HUDEP-2 (cell line): ENCODE data around the gene KAZALD1.
A peak's percentile ranks its signal among the peaks of the same experiment; 100 is the strongest.

ENCODE experiments used
- DNase-seq, 76 experiments: peaks; one replicate each; lab custom pipeline; 2025; ENCODE audit not compliant: unreplicated experiment in 76 of 76; lab: John Stamatoyannopoulos, UW

The KAZALD1 gene

GRCh38 chr10:101091546-101092290 is 29.9 kb downstream of the KAZALD1 start:
- no peak for DNase-seq

GRCh38 chr10:101092881-101093354 is 31.1 kb downstream of the KAZALD1 start:
- DNase-seq, result no peak

GRCh38 chr10:101094121-101094879 is 32.5 kb downstream of the KAZALD1 start:
- no peak for DNase-seq

- DNase-seq, result no peak
Measured at GRCh38 chr10:101095004-101095403, 33.2 kb downstream of the KAZALD1 start.

- DNase-seq, result peak in 62 of 76 experiments; percentile 1 to 75 (median 39)
Measured at GRCh38 chr10:101095550-101096213, 33.9 kb downstream of the KAZALD1 start.

GRCh38 chr10:101096378-101096777 is 34.6 kb downstream of the KAZALD1 start:
- DNase-seq, result no peak

GRCh38 chr10:101097881-101098280 is 36.1 kb downstream of the KAZALD1 start:
- DNase-seq, result no peak

GRCh38 chr10:101099901-101100300 is 38.1 kb downstream of the KAZALD1 start:
- no peak for DNase-seq

GRCh38 chr10:101101372-101101881 is 39.6 kb downstream of the KAZALD1 start:
- DNase-seq, result no peak

GRCh38 chr10:101103430-101103829 is 41.6 kb downstream of the KAZALD1 start:
- no peak for DNase-seq

- no peak for DNase-seq
Measured at GRCh38 chr10:101106351-101106750, 44.6 kb downstream of the KAZALD1 start.

- DNase-seq, result no peak
Measured at GRCh38 chr10:101107771-101108170, 46.0 kb downstream of the KAZALD1 start.

- DNase-seq, result peak in 4 of 76 experiments; percentile 3 to 32 (median 15)
Measured at GRCh38 chr10:101110856-101111523, 49.2 kb downstream of the KAZALD1 start.

- no peak for DNase-seq
Measured at GRCh38 chr10:101111547-101111946, 49.8 kb downstream of the KAZALD1 start.

- peak in 2 of 76 experiments; percentile 3 to 10 for DNase-seq
Measured at GRCh38 chr10:101112799-101113594, 51.2 kb downstream of the KAZALD1 start.

- DNase-seq, result no peak
Measured at GRCh38 chr10:101113890-101114403, 52.2 kb downstream of the KAZALD1 start.

- no peak for DNase-seq
Measured at GRCh38 chr10:101114646-101115045, 52.9 kb downstream of the KAZALD1 start.
